HG03432 (cell line): ENCODE results near the gene SRMS.
A peak's percentile ranks its signal among the peaks of the same experiment; 100 is the strongest.
"Not testable (repeated sequence)": the region's sequence is repeated elsewhere in the genome, so short reads cannot be mapped to it uniquely, and the experiment has no call there.

ENCODE experiments used
- ATAC-seq: cut with Tn5 transposase; IDR thresholded peaks from one replicate; pipeline ENCODE4 v1.9.1; 2021; ENCODE audit warnings: mild to moderate bottlenecking, moderate library complexity; ENCODE audit not compliant: unreplicated experiment

SRMS gene

DNA sequence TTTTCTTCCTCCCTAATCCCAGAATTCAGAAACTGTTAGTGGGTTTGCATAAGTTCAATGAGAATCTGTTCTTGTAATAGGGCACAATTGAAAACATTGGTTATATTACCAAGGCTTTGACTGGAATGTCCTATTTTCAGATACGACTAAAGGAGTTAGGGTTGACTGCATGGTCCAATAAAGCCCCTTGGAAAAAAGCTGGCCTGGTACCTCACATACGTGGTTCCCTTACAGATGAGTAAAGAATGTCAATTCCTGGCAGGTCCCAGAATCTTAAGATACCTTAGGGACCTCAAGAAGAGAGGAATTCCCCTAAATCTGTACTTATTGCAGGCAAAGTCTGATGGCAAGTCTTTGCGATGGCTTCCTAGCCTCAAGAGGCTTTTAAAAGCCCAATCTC lies 22.4 kb downstream of the SRMS start:
- ATAC-seq = no peak

DNA sequence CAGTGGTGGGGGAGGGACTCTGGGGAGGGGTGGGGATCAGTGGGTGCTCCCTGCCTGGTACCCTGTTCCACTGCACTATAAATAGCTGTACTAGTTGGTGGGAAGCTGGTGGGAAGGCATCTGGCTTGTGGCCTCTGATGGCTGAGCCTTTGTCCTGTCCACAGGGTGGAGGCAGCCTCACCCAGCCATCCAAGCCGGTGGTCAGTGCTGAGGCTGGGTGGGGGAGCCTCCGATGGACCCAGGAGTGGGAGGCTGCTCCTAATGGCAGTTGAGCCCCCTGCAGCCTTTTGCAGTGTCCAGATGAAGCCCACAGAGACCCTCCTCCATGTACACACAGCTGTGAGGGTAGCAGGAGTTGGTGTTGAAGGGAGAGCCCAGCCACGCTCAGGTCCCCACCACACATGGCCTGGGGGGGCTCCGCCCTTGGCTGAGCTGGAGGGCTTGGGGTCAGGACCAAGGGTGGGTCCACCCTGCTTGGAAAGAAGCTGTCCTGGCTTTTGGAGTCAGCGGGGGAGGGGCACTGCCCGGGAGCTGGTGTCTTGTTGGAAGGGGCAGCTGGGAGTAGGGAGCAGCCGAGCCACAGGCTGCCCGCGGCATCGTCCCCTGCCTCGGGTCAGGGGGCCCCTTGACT lies 24.5 kb downstream of the SRMS start:
- no peak for ATAC-seq

DNA sequence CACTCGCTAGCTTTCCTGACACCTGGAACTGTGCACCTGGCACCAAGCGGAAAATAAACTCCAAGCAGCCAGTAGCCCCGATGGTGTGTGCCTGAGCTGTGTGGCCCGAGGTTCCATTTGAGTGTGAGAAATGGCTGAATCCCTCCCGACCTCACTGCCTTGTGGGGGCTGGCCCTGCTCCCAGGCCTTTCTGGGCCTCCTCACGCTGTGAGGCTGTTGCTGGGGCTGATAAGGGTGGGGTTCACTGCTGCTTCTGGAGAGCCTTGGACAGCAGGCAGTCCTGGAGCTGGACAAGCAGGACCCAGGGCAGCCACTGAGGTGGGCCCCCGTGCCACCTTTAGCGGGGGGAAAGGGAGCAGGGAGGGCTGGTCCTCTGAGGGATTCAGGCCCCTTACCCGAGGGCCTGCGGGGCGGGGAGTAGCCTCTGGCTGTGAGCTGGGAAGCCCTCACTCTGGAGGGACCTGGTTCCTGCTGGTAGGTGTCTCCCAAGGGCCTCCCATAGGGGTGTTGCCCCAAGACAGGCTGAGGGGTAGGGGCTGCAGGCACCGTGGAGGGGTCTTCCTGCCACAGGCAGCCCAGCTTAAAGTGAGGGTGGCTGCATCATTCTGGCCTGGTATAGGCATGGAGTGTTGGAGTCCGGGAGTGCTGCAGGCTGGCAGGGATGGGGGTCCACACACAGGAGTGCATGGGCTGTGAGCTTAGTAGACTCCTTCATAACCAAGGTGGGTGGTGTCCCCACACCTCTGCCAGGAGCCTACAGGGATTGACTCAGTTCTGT lies 25.3 kb downstream of the SRMS start:
- ATAC-seq = no peak

DNA sequence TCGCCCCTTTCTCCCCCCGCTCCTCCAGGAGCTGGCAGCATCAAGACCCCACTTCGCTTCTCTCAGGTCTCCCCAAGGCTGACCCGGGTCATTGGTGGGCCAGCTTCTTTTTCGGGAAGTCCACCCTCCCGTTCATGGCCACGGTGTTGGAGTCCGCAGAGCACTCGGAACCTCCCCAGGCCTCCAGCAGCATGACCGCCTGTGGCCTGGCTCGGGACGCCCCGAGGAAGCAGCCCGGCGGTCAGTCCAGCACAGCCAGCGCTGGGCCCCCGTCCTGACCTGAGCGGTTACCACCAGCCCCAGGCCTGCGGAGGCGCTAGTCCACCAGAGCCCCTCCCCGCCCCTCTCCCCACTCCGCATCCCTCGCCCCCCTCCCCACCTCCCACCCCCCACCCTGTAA lies 25.9 kb downstream of the SRMS start:
- ATAC-seq = no peak

DNA sequence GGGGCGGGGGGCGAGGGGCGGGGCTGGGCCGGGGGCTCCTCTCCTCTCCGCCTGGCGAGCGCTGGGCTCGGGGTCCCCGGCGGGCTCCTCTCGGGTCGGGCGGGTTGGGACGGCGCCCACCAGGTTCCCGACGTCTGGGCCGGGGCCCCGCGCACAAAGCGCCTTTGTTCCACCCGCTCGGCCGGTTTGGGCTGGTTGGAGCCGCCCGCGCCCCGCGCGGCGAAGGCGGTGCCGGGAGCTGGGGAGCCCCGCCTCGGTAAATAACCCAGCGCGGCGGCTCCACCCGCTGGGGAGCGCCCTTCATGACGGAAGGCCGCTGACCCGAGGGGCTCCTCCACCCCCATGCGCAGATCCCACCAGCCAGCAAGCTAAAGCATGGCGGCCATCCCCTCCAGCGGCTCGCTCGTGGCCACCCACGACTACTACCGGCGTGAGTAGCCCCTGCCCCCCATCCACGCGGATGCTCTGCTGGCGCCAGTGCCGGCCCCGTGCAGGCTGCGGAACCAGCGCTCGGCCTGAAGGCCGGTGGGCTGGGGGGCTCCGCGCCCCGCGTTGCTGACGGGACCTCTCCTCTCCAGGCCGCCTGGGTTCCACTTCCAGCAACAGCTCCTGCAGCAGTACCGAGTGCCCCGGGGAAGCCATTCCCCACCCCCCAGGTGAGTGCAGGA lies 26.5 kb downstream of the SRMS start:
- ATAC-seq = peak; percentile 54

DNA sequence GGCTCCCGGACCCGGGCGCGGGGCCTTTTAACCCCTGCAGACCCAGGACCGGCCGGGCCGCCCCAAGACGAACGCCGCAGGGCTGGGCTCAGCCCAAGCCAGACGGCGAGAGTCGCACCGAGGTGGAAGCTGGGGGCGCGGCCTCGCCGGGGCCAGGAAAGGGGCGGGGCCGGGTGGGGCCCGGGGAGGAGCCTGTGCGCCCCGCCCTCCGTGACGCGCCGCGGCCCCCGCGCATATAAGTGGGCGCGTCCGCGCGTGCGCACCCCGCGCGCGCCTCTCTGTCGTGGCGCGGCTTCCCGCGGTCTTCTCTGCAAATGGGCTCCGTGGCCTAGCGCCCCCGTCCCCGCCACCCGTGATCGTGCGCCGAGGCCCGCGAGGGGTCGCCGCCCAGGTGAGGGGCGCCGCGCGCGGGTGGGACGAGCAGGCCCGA lies 27.0 kb downstream of the SRMS start, which contains the start of gene PPDPF:
TSS of gene PPDPF (plus strand) at position 262 of the 430 bp plus-strand sequence. CDS start 544 bp downstream, outside the sequence.
- peak; percentile 74 for ATAC-seq

DNA sequence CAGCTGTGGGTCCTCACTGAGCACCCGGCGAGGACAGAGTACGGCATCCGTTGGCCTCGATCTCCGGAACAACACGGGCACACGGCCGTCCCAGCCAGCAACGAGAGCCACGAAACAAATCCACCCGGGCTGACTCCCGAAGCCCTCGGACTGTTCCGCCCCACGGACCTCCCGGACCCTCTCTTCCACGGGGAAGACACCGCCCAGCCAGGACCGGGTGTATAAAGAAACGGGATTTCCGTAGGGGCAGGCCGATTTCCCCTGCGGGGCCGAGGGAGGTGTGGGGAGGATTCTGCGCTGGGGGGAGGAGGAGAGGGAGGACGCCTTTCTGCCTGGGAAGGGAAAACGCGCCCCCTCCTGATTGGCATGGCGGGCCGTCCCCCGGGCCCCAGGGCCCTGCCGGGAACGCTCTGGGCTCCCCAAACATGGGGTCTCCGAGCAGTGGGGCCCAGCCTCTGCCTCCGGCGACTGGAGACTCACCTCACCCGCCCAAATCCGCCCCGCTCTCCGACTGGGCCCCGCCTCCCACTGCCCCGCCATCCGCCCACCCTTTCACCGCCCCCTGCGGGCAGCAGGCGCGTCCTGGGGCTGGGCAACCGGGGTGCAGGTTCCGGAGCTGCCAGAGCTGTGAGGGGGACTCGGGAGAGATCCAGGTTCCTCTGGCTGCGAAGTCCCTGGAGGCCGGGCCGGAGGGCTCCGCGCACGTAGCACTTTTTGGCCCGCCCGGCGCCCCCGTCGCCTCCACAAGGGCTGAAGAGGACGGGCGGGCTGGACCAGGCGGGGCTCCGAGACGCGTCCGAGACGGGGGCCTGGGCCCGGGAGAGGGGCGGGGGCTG lies 27.7 kb downstream of the SRMS start:
- peak; percentile 53 for ATAC-seq

DNA sequence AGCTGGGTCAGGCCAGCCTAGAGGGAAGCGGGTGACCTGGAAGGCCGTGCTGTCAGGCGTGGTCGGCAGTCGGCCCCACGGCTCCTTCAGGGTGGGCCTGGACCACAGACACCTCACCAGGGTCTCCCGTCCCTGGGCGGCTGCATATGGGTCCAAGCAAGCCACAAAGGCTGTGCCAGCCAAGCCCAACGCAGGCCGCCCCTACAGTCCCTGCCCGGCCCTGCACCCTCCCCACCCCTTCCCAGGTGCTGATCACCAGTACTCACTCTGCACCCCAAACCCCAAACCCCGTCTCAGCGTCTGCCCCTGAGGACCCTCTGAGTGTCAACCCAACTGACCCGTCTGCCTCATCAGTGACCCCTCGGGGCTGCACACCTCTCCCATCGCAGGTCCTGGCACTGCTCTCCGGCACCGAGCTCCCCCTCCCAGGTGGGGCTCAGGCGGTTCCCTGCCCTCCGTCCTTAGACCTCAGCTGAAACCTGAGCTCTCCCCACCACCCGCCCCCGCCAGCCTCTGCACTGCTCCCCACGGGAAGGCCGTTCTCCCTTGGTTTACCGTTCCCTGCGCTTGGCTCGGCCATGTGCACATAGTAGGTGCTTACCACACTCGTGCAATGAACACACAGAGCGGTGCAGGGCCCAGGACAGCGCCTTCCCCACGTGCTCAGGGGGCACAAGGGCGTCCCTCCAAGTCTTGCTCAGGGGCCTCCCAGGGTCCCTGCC lies 28.4 kb downstream of the SRMS start:
- ATAC-seq = no peak

DNA sequence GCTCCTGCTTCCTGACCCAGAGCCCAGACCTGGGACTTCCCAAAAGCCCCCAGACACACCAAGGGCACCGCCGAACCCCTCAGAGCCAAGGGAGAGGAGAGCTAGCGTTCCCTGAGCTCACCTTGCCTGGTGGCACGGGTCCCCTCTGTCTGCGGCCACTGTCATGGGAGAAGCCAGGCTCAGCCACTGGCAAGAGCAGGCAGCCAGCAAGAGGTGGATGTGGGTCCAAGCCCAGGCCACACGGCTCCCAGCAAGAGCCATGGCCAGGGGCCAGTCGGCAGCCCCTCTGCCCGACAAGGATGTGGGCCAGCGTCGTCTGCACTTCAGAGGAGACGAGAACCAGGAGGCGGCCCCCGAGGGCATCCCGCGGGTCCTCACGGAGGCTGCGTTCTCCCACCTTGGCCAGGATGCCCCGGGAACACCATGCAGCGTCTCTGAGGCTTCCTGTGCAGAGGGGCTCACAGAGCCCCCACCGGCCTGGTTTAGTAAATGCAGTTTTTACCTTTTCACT lies 29.1 kb downstream of the SRMS start:
- no peak for ATAC-seq

DNA sequence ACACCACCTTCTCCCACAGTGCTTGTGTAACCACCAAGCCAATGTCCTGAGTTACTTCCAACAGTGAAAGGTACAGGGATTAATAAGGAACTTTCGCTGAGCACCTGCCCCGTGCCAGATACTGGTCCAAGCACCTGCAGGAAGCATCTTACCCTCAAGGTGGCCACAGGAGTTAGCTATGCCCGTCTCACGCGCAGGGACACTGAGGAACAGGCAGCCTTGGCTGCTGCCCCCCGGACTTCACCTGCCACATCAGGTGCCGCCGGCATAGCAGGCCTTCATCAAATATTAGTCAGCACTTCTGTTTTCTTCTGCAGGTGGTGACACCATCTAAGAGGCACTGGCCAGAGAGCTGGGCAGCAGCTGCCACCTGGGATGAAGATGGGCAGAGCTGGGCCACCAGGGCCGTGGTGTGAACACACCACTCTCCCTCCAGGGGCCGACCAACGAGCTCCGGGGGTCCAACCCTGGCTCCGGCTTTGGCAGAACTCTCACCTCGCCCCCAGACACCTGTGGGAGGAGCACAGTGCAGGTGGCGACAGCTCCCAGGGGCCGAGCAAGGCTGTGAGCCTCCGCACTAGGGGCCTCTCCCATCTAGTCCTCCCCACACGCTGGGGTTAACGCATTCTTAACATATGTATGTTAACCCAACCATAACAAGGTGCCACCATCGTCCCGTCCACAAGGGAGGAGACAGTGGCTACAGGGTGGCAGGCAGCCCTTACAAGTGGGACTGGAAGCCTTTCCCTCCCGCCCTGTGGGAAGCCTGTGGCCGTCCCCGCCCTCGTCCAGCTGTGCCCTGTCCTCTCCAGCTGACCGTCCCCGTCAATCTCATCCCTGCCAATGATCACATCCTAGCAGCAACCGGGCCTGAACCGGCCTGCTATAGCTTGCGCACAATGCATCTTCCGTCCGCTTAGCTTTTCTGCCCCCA lies 29.9 kb downstream of the SRMS start:
- no peak for ATAC-seq

DNA sequence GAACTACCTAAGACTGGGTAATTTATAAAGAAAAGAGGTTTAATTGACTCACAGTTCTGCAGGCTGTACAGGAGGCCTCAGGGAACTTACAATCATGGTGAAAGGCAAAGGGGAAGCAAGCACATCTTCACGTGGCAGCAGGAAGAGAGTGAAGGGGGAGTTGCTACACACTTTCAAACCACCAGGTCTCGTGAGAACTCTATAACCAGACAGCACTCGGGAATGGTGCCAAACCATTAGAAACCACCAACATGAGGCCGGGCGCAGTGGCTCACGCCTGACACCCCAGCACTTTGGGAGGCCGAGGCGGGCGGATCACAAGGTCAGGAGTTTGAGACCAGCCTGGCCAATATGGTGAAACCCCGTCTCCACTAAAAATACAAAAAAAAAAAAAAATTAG lies 33.0 kb downstream of the SRMS start:
- ATAC-seq = not testable (repeated sequence)

DNA sequence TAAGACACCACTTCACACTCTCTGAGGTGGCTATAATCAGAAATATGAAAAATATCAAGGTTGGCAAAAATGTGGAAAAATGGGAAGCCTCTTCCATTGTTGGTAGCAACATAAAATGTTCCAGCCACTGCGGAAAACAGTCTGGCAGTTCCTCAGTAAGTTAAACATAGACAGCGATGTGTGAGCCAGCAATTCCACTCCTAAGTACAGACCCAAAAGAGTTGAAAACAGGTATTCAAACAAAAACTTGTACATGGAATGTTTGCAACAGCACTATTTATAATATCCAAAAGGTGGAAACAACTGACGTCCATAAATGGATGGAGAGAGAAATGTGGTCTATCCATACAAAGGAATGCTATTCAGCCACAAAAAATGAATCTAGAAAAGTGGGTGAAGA lies 34.3 kb downstream of the SRMS start:
- no peak for ATAC-seq

DNA sequence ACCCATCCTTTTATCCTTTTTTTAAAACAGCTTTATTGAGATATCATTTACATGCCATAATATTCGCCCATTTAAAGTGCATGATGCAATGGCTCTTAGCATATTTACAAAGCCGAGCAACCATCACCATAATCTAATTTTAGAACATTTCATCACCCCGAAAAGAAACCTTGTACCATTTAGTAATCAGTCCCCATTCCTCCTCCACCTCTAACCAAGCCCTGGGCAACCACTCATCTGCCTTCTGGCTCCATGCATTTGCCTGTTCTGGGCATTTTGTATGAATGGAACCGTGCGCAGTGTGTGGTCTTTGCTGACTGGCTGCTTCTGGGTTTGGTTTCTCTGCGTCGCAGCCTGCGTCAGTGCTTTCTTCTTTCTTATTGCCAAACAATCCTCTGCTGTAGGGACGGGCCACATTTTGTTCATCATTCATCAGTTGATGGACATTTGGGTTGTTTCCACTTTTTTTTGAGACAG lies 38.4 kb downstream of the SRMS start:
- no peak for ATAC-seq

DNA sequence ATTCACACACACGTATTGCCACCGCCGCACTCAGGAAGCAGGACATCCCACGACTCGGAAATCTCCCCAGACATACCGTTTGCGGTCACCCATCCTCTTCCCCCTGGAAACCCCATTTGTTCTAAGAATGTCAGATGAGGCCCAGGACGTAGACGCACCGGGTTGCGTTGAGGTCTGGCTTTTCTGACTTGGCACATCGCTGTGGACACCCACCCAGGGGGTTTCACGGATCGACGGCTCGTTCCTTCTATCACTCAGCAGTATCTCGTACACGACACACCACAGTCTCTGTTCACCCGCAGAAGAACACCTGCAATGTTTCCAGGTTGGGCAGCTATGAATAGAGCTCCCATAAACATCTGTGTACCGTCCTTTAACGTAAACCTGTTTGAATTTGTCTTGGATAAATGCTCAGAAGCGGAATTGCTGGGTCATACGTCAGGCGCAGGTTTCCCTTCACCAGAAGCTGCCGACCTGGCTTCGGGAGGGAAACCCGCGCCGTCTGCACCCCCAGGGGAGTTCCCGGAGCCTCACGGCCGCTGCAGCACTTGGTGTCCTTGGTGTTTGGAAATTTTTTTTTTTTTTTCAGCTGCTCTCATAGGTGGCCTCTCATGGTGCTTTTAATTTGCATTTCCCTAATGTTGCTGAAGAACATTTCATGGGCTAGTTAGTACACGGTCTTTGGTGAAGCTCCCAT lies 39.3 kb downstream of the SRMS start:
- no peak for ATAC-seq

DNA sequence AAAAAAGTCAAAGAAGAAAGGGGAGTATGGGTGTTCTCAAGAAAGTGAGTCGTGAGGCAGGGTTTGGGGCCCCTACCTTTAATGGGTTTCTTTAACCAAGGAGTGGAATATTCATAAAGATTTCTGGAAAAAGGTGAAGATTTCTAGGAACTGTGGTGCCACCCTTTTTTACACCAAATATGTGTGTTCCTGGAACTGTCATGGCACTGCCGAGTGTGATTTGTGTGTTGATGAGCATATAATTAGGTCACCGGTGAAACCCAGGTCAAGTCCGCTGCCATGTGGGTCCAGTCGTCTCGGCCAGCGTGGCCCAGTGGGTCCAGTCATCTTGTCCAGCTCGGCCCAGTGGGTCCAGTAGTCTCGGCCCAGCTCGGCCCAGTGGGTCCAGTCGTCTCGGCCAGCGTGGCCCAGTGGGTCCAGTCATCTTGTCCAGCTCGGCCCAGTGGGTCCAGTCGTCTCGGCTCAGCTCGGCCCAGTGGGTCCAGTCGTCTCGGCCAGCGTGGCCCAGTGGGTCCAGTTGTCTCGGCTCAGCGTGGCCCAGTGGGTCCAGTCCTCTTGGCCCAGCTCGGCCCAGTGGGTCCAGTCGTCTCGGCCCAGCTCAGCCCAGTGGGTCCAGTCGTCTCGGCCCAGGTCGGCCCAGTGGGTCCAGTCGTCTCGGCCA lies 40.3 kb downstream of the SRMS start:
- ATAC-seq = no peak

DNA sequence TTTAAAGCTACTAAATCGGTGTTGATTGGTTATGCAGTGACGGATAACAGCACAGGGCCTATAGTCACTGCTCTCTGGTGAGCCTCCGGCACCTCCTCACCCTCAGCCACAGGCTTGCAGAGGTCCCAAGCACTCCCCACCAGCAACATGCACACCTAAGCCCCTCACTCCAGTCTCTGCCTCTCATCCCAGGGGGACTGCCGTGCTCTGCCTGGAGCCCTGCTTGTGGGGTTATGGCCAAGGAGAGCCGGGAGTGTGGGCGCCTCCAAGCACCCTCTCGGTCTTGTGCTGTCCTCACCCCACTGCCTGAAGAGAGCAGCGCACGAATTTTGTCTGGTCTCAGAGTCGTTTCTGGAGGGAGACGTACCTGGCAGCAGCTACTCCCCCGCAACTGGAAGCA lies 41.8 kb downstream of the SRMS start:
- no peak for ATAC-seq

DNA sequence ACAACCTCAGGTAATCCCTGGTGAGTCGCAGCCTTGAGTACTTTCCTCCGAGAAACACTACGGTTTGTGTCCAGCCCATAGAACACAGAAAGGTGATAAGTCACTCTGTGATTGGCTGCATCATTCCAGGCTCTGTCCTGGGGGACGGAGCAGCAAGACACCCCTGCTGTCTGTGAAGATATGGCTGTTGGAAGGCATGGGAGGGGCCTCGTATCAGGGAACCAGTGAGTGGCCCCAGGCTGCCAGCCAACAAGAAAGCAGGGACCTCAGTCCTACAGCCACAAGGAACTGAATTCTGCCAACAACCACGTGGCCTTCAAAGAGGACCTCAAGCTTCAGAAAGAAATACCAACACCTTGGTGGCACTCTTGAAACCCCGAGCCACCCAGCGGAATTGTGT lies 42.3 kb downstream of the SRMS start:
- ATAC-seq = no peak

DNA sequence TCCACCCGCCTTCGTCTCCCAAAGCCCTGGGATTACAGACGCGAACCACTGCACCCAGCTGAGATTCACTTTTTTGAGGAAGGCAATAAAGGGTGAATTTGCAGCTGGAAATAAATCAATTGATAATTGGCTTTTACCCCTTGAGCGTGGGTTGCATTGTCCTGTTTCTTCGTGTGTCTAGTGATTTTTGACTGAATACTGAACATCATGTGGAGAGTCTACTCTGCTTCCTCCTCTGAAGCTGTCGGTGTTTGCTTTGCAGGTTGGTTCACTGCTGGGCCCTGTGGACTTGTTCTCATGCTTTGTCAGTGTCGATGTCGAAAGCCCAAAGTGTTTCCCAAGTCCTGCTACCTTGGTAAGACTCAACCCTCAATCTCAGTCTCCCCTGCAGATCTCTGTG lies 42.9 kb downstream of the SRMS start:
- no peak for ATAC-seq
